ENCODE data around the gene MAP3K19. TPM values are rescaled to one million over a fixed set of nuclear protein-coding genes. Genes with fewer than 3 reads are reported as not detected.
"Not testable (repeated sequence)": the region's sequence is repeated elsewhere in the genome, so short reads cannot be mapped to it uniquely, and the experiment has no call there.

The MAP3K19 gene
- total RNA-seq, 1 donor from 2014 or later, result not detected

- TF ChIP-seq CTCF (IDR thresholded peaks at IDR 0.05), result no peak
- H3K27ac ChIP-seq, result no peak overlapping the region
- H3K27me3 ChIP-seq, result no peaks in the 10 kb centered on the region
- DNase-seq (no peak), ATAC-seq (no peak)
- no peaks in the 10 kb centered on the region for H3K36me3 ChIP-seq
- H3K4me3 ChIP-seq, result no peak overlapping the region
- intact Hi-C loops (cut with DNase I), result no loop called here
- H3K4me1 ChIP-seq, result no peaks in the 10 kb centered on the region
- no peaks in the 10 kb centered on the region for H3K9me3 ChIP-seq
These were observed 9.4 kb downstream of the MAP3K19 start for GRCh38 chr2:135037831-135038230.

GRCh38 chr2:135033216-135033615, 14.0 kb downstream of the MAP3K19 start:
- H3K4me1 ChIP-seq; H3K27ac ChIP-seq; H3K9me3 ChIP-seq; H3K4me3 ChIP-seq; DNase-seq; H3K27me3 ChIP-seq; H3K36me3 ChIP-seq; intact Hi-C loops (cut with DNase I); ATAC-seq: not testable (repeated sequence)

- Histone ChIP-seq H3K27me3 (no peaks in the 10 kb centered on the region), H3K9me3 (no peaks in the 10 kb centered on the region), H3K27ac (no peak overlapping the region), H3K36me3 (no peaks in the 10 kb centered on the region), H3K4me3 (no peak overlapping the region), H3K4me1 (no peaks in the 10 kb centered on the region)
- no peak for TF ChIP-seq CTCF (IDR thresholded peaks at IDR 0.05)
- ATAC-seq, result no peak
- intact Hi-C loops (cut with DNase I), result no loop called here
- no peak for DNase-seq
These were observed 16.4 kb downstream of the MAP3K19 start for GRCh38 chr2:135030826-135031225.

- Histone ChIP-seq H3K27me3 (no peaks in the 10 kb centered on the region), H3K36me3 (no peaks in the 10 kb centered on the region), H3K4me3 (no peak overlapping the region), H3K4me1 (no peaks in the 10 kb centered on the region), H3K9me3 (no peaks in the 10 kb centered on the region), H3K27ac (no peak overlapping the region)
- DNase-seq (no peak), ATAC-seq (no peak)
- intact Hi-C loops (cut with DNase I), result no loop called here
- no peak for TF ChIP-seq CTCF (IDR thresholded peaks at IDR 0.05)
These were observed 17.6 kb downstream of the MAP3K19 start for GRCh38 chr2:135029481-135030134.

GRCh38 chr2:135023886-135024485, 23.3 kb downstream of the MAP3K19 start:
- no peaks in the 10 kb centered on the region for H3K27me3 ChIP-seq
- TF ChIP-seq CTCF (IDR thresholded peaks at IDR 0.05), result no peak

GRCh38 chr2:135022952-135023880, 24.0 kb downstream of the MAP3K19 start:
- intact Hi-C loops (cut with DNase I), result no loop called here
- H3K27me3 ChIP-seq, result no peaks in the 10 kb centered on the region
- no peak for TF ChIP-seq CTCF (IDR thresholded peaks at IDR 0.05)
- no peak overlapping the region for H3K4me3 ChIP-seq
- H3K4me1 ChIP-seq, result no peaks in the 10 kb centered on the region
- no peak overlapping the region for H3K27ac ChIP-seq
- no peaks in the 10 kb centered on the region for H3K36me3 ChIP-seq
- no peaks in the 10 kb centered on the region for H3K9me3 ChIP-seq
- DNase-seq (no peak), ATAC-seq (no peak)

More at GRCh38 chr2:135023886-135024485, 23.3 kb downstream of the MAP3K19 start:
- no peaks in the 10 kb centered on the region for H3K9me3 ChIP-seq
- H3K36me3 ChIP-seq, result no peaks in the 10 kb centered on the region
- no peak overlapping the region for H3K27ac ChIP-seq
- H3K4me1 ChIP-seq, result no peaks in the 10 kb centered on the region
- ATAC-seq (no peak), DNase-seq (no peak)
- intact Hi-C loops (cut with DNase I), result no loop called here
- no peak overlapping the region for H3K4me3 ChIP-seq
